Panc1 (cell line): ENCODE data around the gene ERG.

Experiments
- TCF7L2 ChIP-seq: IDR thresholded peaks from 2 replicates; pipeline ENCODE4 v1.6.1; 2011; ENCODE audit warnings: mild to moderate bottlenecking, low read depth, low read length, inconsistent platforms
- TF ChIP-seq, protein P1 (sequence below): fragments of 450-650 bp; IDR thresholded peaks from 2 replicates; pipeline ENCODE4 v1.5.1; 2017; ENCODE audit warnings: mild to moderate bottlenecking

- TF ChIP-seq, protein P1, sequence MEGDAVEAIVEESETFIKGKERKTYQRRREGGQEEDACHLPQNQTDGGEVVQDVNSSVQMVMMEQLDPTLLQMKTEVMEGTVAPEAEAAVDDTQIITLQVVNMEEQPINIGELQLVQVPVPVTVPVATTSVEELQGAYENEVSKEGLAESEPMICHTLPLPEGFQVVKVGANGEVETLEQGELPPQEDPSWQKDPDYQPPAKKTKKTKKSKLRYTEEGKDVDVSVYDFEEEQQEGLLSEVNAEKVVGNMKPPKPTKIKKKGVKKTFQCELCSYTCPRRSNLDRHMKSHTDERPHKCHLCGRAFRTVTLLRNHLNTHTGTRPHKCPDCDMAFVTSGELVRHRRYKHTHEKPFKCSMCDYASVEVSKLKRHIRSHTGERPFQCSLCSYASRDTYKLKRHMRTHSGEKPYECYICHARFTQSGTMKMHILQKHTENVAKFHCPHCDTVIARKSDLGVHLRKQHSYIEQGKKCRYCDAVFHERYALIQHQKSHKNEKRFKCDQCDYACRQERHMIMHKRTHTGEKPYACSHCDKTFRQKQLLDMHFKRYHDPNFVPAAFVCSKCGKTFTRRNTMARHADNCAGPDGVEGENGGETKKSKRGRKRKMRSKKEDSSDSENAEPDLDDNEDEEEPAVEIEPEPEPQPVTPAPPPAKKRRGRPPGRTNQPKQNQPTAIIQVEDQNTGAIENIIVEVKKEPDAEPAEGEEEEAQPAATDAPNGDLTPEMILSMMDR: no peak
- no peak for TF ChIP-seq TCF7L2
These were observed 84.2 kb downstream of the ERG start for GRCh38 chr21:38413958-38414548.
